Lower lobe of right lung (tissue), 2 donors: Measurements from ENCODE around the gene PDE4B. TPM values are rescaled to one million over a fixed set of nuclear protein-coding genes. Genes with fewer than 3 reads are reported as not detected.
A peak's percentile ranks its signal among the peaks of the same experiment; 100 is the strongest.

Experiments used
- ATAC-seq, 2 donors: fragments of 200-7000 bp; cut with Tn5 transposase; one replicate each; pipeline ENCODE4 v1.9.1; 2020 to 2022; ENCODE audit warnings: mild to moderate bottlenecking in 2 of 2, moderate library complexity in 2 of 2
- DNase-seq: peaks from one replicate; pipeline ENCODE4 v3.0.0-alpha.2; 2020
- H3K27ac ChIP-seq: fragments of 200-600 bp; one replicate; pipeline ENCODE4 v1.8.0; 2022
- H3K27me3 ChIP-seq: fragments of 200-600 bp; one replicate; pipeline ENCODE4 v1.8.0; 2022; ENCODE audit warnings: low read depth
- H3K36me3 ChIP-seq: fragments of 200-600 bp; one replicate; pipeline ENCODE4 v1.8.0; 2022; ENCODE audit warnings: mild to moderate bottlenecking
- H3K4me1 ChIP-seq: fragments of 200-600 bp; one replicate; pipeline ENCODE4 v1.8.0; 2022
- H3K4me3 ChIP-seq: fragments of 200-600 bp; one replicate; pipeline ENCODE4 v1.8.0; 2022; ENCODE audit warnings: mild to moderate bottlenecking
- H3K9me3 ChIP-seq: fragments of 200-600 bp; one replicate; pipeline ENCODE4 v1.8.0; 2022
- intact Hi-C: fragments of 100-400 bp; cut with DNase I; formaldehyde crosslinking; loops from one replicate; pipeline ENCODE4 v1.11.0; 2022
- total RNA-seq: library from RNA; stranded (reverse); fragmentation: NEBNext Ultra II Directional; extraction: Animal tissue kit (Norgen Biotek cat#: 25700); gene quantifications from one replicate; pipeline ENCODE4 v1.2.1, GENCODE V29; 2021
- TF ChIP-seq, protein P1 (sequence below): fragments of 200-600 bp; IDR thresholded peaks from one replicate; pipeline ENCODE4 v1.8.0; 2022; ENCODE audit warnings: antibody characterized with exemption, mild to moderate bottlenecking
- donor health status: DM: no; HTN: yes; CAD: no; lungs with severe emphysema.

PDE4B gene
- total RNA-seq, 1 donor from 2014 or later = 26.9 TPM

- H3K27me3 ChIP-seq = no peaks in the 10 kb centered on the region
- H3K27ac ChIP-seq = no peak overlapping the region
- H3K4me1 ChIP-seq = no peaks in the 10 kb centered on the region
- H3K4me3 ChIP-seq = no peak overlapping the region
- H3K36me3 ChIP-seq = no peaks in the 10 kb centered on the region
- H3K9me3 ChIP-seq = no peaks in the 10 kb centered on the region
- intact Hi-C loops = no loop called here
- TF ChIP-seq, protein P1, sequence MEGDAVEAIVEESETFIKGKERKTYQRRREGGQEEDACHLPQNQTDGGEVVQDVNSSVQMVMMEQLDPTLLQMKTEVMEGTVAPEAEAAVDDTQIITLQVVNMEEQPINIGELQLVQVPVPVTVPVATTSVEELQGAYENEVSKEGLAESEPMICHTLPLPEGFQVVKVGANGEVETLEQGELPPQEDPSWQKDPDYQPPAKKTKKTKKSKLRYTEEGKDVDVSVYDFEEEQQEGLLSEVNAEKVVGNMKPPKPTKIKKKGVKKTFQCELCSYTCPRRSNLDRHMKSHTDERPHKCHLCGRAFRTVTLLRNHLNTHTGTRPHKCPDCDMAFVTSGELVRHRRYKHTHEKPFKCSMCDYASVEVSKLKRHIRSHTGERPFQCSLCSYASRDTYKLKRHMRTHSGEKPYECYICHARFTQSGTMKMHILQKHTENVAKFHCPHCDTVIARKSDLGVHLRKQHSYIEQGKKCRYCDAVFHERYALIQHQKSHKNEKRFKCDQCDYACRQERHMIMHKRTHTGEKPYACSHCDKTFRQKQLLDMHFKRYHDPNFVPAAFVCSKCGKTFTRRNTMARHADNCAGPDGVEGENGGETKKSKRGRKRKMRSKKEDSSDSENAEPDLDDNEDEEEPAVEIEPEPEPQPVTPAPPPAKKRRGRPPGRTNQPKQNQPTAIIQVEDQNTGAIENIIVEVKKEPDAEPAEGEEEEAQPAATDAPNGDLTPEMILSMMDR = no peak
- ATAC-seq (no peak), DNase-seq (no peak)
Measured at GRCh38 chr1:65758128-65758527, 34.6 kb upstream of the PDE4B start.

DNA sequence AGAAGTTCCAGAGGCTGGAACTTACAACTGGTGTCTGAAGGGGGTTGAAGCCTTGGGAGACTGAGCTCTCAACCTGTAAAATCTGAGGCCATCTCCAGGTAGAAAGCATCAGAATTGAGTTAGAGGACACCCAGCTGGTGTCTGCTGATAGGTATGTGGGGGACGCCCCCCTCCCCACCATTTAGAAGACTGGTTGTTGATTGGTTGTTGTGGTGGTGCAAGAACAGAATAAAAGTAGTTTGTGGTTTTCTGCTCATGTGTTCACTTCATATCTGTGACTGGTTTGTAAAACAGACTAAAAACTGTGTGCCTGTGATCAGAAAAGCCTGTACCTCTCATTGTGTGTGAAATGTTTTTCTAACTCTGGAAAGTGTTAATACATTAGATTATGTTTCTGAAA is 33.2 kb upstream of the PDE4B start:
- ATAC-seq = no peak
- Histone ChIP-seq H3K27ac (no peak overlapping the region), H3K27me3 (no peaks in the 10 kb centered on the region), H3K36me3 (no peaks in the 10 kb centered on the region), H3K4me1 (no peaks in the 10 kb centered on the region), H3K9me3 (no peaks in the 10 kb centered on the region), H3K4me3 (no peak overlapping the region)
- intact Hi-C loops = no loop called here
- TF ChIP-seq, protein P1 = no peak
- no peak for DNase-seq

GRCh38 chr1:65762081-65762862 is 30.4 kb upstream of the PDE4B start:
- H3K36me3 ChIP-seq = no peaks in the 10 kb centered on the region
- H3K27me3 ChIP-seq = no peaks in the 10 kb centered on the region
- TF ChIP-seq, protein P1 = no peak
- ATAC-seq (no peak), DNase-seq (no peak)
- H3K4me1 ChIP-seq = no peaks in the 10 kb centered on the region
- intact Hi-C loops = no loop called here
- H3K4me3 ChIP-seq = no peak overlapping the region
- no peaks in the 10 kb centered on the region for H3K9me3 ChIP-seq
- no peak overlapping the region for H3K27ac ChIP-seq

GRCh38 chr1:65764052-65764451 is 28.6 kb upstream of the PDE4B start:
- DNase-seq (no peak), ATAC-seq (peak in 1 of 2 donors; percentile 40)
- H3K9me3 ChIP-seq = no peaks in the 10 kb centered on the region
- H3K36me3 ChIP-seq = no peaks in the 10 kb centered on the region
- H3K4me1 ChIP-seq = no peaks in the 10 kb centered on the region
- TF ChIP-seq, protein P1 = no peak
- no peaks in the 10 kb centered on the region for H3K27me3 ChIP-seq
- no peak overlapping the region for H3K27ac ChIP-seq
- intact Hi-C loops = no loop called here
- H3K4me3 ChIP-seq = no peak overlapping the region

DNA sequence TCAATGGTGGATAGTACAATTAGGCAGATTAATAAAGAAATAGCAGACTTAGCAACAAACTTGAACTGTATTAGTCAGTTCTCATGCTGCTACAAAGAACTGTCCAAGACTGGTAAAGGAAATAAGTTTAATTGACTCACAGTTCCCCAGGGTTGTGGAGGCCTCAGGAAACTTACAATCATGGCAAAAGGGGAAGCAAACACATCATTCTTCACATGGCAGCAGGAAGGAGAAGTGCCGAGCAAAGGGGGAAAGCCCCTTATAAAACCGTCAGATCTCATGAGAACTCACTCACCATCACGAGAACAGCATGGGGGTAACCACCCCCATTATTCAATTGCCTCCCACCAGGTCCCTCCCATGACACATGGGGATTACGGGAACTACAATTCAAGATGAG is 27.1 kb upstream of the PDE4B start:
- no peak overlapping the region for H3K27ac ChIP-seq
- no peaks in the 10 kb centered on the region for H3K9me3 ChIP-seq
- TF ChIP-seq, protein P1 = no peak
- DNase-seq (no peak), ATAC-seq (no peak)
- no peak overlapping the region for H3K4me3 ChIP-seq
- no peaks in the 10 kb centered on the region for H3K36me3 ChIP-seq
- H3K27me3 ChIP-seq = no peaks in the 10 kb centered on the region
- intact Hi-C loops = no loop called here
- no peaks in the 10 kb centered on the region for H3K4me1 ChIP-seq
